Heart left ventricle (tissue), 13 donors: ENCODE data around the gene SOCS4.

ENCODE experiments used
- CTCF ChIP-seq, 12 donors: fragments of 200-600 bp; sonication (generic) in 4 of 12; IDR thresholded peaks; one replicate each; pipeline versions ENCODE4 v1.5.0 to v1.8.0; 2018 to 2022; ENCODE audit warnings: antibody characterized with exemption in 12 of 12, mild to moderate bottlenecking in 5 of 12
- POLR2A ChIP-seq, 2 donors: fragments of 450-650 bp; IDR thresholded peaks; one replicate each; pipeline ENCODE4 v1.6.1; 2017; ENCODE audit warnings: antibody characterized with exemption in 2 of 2, mild to moderate bottlenecking in 2 of 2, moderate library complexity in 2 of 2
- donor health status: ischemic (EF 13 %, LVEDD 7.1; RV severe dilation, severe dysfunction).
- donor health status: DM: no; HTN: yes; CAD: no.
- donor health status: DM: no; HTN: no; CAD: no.
- donor health status: ischemic (EF 25% LVEDD 6.9; RV normal size, moderate dysfunction).
- donor health status: ischemic (EF 25% LVEDD 5.7; RV mildly dilated, moderate dysfunction).
- donor health status: ischemic (EF 35%, LVEDD 5.7; RV mildly dilated, moderate dysfunction).
- donor health status: nonischemic (EF 11% LVEDD 7.7; RV severe dilation, severe dysfunction).
- donor health status: DM: yes; HTN: yes; CAD: no.
- donor health status: PGD.
- donor health status: ischemic (EF 29% LVEDD 5.4; RV normal size, mild dysfunction).
- donor health status: nonischemic (EF 23%, LVEDD 6.1; RV moderate dilation, normal function).

- TF ChIP-seq POLR2A (IDR thresholded peaks at IDR 0.05) (no peak), CTCF (IDR thresholded peaks at IDR 0.05) (no peak)
Measured at GRCh38 chr14:55028066-55028465, 1.0 kb downstream of the SOCS4 start.
